ENCODE data around the gene LAMA4.
"Not testable (repeated sequence)": the region's sequence is repeated elsewhere in the genome, so short reads cannot be mapped to it uniquely, and the experiment has no call there.

The LAMA4 gene

DNA sequence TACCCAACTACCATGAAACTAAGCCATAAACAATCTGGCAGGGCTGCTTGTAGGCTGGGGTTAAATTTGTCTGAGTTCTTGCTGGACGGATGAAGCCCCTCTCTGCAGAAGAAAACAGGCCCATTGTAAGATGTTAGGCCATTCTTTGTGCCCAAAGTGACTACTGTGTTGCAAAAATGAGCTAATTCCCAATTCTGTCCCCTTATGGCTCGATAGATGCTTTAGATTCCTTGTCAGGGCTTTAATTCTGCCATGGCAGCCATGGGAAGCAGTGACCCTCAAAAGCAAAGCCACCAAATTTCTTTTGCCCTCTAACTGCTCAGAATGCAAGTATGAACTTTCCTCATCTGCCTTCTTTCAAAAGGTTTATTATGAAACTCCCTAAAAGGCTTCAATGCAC, 45.2 kb downstream of the LAMA4 start:
- no peak for DNase-seq (ENCODE audit: low read depth)

DNA sequence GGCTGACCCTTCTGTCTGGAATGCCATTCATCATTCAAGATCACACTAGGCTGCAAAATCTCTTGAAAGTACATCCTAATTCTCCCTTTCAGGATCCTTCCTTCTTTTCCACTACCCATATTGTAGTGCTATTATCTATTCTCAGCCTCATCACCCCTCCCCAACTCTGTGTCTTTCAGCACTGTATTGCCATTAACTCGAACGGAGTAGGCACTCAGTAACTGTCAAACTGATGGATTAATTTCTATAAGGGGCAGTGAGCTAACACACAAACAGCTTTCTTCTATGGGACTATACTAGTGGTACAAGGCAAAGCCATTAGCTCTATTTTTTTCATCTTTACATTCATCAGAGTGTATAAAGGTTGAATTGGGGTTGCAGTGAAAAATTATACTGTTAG, 46.6 kb downstream of the LAMA4 start:
- no peak for DNase-seq (ENCODE audit: low read depth)

DNA sequence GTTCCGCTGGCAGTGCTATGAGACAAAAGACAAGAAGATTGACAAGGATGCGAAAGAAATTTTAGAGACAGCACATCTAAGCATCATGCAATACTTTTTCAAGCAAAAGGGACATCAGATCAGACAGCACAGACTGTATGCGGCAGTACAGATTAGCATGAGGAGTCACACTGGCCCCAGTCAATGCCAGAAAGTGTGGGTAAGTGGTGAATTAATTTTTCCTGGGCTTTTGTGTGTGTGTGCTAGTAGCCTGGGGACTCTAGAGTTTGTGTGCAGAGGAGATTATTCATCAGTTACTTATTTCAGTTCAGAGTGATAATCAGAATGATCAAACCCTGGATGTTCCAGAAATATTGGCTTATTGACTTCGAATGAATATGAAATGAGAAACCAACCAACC, 47.2 kb downstream of the LAMA4 start:
- no peak for DNase-seq (ENCODE audit: low read depth)

DNA sequence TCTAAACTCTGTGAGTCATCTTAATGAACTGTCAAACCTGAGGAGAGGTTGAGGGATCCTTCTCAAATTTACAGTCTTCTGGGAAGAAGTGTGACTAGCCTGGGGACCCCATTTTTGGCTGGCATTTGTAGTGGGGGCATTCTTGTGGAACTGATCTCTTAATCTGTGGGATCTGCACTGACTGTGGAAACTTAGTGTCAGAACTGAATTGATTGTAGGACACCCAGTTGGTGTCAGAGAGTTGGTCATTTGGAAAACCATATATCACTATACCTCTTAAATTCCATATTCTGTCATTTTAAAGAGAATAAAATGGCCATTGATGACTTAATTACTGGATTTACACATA, 48.3 kb downstream of the LAMA4 start:
- no peak for DNase-seq (ENCODE audit: low read depth)

DNA sequence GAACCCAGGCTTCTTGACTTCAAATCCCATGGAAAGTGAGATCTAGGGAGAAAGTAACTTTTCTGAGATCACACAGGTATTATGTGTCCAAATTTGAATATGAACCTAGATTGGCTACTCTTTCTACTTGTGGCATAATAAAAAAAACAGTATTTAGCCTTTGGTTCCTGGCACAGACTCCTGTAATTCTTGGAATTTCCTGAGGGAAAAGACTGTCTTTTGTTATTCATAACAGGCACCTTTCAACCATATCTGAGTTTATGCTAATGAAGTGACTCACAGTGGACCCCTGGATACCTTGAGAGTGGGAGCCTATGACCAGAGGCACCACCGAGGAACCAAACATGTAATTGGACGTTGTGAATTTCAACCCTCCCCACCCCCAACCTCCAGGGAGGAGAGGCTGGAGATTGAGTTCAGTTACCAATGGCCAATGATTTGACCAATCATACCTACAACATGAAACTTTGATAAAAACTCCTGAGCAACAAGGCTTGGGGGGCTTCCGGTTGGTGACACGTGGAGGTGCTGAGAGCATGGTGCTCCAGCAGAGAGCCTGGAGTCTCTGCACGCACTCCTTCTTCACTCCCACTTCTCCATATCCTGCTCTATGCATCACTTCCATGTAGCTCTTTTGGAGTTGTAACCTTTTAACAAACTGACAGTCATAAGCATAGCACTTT, 48.8 kb downstream of the LAMA4 start:
- DNase-seq (ENCODE audit: low read depth) = no peak

DNA sequence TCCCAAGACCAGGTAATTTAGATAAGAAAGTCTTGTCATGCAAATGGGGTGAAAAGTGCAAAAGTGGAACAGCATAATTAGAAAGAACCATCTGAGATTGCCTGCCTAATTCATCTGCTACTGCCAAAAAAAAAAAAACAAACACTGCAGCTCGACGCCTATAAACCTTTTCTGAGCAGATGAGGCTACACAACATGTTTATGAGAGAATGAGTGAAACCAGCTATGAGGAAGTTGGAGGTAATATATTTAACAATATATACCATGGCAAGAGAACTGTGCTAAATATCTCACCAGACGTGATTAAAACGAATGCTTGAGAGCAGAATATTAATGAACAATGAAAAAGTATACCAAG, 50.0 kb downstream of the LAMA4 start:
- no peak for DNase-seq (ENCODE audit: low read depth)

DNA sequence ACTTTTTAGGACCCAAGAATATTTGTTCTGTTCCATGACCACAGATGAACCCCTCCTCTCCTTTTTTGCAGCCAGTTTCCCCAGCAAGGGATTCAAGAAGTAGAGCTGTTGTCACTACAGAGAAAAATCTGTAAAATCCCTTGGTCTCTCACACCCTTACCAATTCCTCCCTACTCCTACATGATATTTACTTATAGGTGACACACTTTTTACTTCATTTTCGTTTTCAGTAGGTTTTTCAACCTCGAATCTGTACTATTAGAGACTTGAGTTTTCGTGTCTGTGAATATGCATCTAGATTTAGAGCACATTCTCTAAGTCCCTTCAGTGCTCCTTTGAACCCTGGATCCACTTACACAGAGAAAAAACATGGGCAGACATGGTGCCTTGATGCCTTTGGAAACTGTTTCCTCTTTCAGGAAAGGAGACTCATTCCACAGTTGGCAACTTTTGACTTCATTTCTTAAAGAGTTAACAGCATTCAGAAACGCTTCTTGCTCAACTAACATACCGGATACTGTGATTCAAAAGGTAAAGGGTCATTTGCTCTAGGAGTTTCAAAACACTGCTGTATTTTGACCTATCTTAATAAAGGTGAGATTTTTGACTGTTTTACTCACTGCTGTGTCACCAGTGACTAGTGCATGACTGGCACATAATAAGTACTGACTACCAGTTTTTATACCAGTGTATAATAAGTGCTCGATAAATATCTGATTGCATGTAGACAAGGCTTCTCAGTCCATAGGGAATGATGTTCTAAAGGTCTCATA, 50.6 kb downstream of the LAMA4 start:
- no peak for DNase-seq (ENCODE audit: low read depth)

DNA sequence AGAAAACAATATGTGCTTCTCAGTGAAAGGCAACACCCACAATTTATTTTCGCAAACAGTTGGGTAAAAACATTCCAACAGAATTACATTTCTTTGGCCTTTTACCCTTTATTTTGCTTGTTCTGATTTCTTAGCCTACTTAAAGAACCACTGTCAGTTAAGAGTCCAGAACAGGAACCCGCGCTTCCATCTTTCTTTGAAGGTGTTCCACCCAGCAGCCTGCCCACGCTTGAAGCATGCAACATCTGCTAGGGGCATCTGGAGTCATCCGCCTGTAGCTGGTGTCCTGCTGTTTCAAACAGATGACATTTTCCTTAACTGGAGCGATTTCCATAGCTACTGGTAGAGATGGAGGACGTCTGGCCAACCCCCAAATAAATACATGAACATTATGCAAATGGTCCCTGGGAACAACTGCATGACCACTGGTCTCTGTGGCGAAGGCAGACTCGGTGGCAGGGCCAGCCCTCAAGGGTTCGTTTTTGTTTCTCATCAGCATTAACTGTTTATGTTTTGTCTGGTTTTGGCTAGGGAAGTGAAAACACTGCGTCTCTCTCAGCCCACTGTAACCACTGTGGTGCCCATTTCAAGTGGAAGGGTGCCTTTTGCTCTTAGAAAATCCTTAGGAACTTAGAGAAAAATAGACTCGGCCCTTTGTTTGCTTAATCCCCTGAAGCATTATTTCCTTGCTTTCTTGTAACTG, 51.6 kb downstream of the LAMA4 start:
- no peak for DNase-seq (ENCODE audit: low read depth)

DNA sequence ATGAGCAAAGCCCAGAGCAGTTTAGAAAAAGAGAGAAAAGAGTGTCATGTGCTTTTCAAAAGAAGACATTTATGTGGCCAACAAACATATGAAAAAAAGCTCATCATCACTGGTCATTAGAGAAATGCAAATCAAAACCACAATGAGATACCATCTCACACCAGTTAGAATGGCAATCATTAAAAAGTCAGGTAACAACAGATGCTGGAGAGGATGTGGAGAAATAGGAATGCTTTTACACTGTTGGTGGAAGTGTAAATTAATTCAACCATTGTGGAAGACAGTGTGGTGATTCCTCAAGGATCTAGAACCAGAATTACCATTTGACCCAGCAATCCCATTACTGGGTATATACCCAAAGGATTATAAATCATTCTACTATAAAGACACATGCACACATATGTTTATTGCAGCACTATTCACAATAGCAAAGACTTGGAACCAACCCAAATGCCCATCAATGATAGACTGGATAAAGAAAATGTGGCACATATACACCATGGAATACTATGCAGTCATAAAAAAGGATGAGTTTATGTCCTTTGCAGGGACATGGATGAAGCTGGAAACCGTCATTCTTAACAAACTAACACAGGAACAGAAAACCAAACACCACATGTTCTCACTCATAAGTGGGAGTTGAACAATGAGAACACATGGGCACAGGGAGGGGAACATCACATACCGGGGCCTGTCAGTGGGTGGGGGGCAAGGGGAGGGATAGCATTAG, 54.0 kb downstream of the LAMA4 start:
- DNase-seq (ENCODE audit: low read depth) = not testable (repeated sequence)

DNA sequence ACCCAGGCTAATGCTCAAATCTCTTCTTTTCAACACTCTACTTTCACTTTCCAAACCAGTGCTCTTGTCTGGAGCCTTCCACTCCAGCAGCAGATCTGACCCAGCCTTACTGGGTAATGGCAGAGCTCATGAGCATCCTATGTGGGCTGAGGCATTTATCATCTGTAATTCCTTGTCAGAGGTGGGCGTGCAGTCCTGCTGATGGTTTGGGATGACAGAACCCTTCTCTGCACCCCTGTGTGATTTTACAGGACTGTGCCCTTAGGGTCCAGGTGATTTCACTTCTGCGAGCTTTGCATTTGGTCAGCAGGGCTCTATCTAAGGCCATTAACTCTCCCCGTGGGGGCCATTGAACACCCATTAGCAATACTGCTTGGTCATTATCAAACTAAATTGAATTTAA, 55.4 kb downstream of the LAMA4 start:
- DNase-seq (ENCODE audit: low read depth) = no peak

DNA sequence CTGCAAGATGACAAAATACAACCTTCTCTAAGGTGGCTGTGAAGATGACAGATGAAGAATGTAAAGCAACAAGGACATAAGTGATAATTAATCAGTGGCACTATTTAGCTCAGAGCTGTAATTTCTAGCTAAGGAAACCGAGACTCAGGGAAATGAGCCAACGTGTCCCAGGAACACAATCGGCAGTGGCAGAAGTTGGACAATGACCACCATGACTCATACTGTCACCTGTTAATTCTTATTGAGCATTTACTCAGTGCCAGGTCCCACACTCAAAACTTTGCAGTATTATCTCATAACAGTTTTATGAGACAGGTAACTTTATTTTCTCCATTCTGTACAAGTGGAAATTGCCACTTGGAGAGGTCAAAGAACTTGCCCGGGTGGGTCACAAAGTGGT, 55.8 kb downstream of the LAMA4 start:
- no peak for DNase-seq (ENCODE audit: low read depth)

DNA sequence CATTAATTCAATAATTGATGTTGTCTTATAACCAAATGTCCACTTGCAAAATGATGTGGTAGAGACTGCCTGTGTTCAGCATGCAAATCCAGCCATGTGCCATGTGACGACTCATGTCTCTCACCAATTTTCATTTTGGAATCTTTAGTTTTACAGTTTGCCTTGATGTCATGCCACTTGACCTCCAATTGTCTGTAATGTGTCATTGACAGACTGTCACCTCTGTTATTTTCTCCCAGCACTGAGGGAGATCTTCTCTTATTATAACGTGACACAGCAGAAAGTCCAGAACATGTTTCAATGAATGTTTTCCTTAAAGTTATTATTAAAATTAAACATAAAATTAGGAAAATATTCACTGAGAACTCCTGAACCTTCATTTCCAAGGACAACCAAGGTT, 56.7 kb downstream of the LAMA4 start:
- DNase-seq (ENCODE audit: low read depth) = no peak

DNA sequence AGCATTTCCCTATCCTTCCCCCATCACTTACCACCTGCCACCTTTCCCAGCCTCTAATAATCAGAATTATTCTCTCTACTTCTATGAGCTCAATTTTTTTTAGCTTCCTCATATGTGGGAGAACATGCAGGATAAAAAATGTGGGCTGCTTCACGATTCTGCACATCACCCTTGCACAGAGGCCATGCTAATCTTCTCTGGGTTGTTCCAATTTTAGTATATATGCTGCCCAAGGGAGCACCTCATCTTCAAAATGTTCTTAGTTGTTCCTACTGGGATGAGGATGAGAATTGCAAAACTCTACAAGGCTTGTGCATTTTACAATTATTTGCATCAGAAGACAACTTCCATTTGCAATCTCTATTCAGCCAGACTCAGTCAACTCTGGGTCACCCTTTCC, 58.1 kb downstream of the LAMA4 start:
- no peak for DNase-seq (ENCODE audit: low read depth)

DNA sequence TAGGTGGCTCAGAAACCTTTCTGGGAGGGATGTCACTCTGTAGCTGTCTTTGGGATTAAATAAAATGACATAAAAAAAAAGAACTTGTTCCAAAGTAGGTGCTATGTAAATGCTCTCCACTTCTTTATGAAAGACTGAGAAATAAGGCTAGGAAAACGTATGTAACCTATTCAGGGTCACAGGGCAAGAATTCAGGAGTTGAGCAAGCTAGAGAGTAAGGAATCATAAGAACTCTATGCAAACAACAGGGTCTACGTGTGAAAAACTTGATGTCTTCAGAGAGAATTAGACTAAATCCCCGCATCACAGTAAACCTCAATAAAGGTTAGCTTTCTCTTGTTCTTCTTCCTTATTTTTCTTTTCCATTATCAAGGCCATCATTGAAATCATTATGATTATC, 59.2 kb downstream of the LAMA4 start:
- no peak for DNase-seq (ENCODE audit: low read depth)

DNA sequence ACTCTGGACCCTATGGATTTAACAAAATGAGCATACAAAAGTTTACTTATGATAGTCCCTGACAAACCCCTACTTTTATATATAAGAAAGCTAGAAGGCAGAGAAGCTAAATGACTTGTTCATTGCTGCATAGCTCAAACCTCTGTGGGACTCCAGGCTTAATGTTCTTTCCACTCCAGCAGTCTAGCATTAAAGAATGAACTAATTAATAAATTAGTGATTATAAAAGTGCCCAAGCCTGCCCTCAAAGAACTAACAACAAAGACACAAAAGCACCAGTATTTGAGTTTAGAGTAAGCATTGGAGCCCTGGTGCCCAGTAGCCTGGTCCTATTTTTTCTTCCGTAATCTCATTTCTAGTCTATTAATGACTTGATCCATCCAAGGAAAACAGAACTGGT, 59.9 kb downstream of the LAMA4 start:
- no peak for DNase-seq (ENCODE audit: low read depth)

DNA sequence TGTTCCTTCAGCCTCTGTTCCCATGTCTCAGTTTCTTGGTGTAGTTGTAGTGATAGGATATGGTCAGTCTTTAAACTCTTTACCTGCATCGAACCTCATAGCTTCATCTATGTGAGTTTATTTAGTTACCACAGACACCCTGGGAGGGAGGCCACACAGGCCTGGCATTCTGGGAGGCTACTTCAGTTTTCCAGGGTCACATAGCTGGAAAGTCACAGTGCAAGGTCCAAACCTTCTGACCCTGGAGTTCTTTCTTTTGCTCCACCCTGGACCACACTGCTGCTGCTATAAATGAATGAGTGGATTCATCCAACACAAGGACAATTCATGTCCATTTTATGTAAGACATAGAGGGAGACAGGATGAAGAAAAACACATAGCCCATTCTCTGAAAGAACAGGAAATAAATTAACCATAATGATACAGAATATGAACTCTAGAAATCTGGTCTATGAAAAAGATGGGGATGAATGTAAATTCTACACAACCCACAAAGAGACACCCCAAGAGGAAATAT, 60.8 kb downstream of the LAMA4 start:
- no peak for DNase-seq (ENCODE audit: low read depth)

DNA sequence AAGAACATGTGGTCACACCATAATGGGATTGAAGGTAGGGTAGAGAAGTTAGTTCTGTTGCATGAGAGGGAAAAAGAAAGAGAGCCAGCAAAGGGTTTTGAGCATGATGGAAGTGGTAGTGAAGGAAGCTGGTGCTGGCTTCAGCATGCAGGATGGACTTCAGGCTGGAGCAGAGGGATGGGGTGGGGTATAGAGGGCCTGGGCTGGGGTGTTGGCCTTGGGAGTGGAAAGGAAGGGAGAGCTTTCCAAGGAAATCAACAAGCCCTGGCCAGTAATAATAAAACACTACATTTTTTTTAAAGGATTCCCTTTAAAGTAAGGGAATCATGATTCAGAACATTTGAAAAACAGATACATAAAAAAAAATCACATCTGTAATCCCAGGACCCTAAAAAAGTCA, 61.2 kb downstream of the LAMA4 start:
- no peak for DNase-seq (ENCODE audit: low read depth)

DNA sequence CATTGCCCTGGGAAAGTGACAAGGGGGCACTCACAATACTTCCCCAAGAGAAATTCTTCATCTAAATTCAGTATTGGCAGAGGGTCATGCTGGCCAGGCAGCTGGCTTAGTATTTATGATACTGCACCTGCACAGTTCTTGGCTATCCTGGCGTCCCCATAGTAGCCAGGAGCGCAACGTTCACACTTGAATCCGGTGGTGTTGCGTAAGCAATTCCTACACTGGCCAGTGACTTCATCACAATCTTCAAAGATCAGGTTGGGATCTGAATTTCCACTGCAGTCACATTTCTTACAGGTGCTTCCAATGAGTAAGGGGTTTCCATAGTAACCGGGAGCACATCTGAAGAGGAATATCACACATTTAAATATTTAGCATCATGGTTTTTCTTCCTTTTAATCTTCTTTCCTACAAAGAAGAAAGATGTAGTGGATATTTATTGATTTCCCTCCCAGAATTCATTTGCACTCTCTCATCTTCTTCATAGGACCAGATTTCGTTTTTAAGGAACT, 62.8 kb downstream of the LAMA4 start:
- no peak for DNase-seq (ENCODE audit: low read depth)

DNA sequence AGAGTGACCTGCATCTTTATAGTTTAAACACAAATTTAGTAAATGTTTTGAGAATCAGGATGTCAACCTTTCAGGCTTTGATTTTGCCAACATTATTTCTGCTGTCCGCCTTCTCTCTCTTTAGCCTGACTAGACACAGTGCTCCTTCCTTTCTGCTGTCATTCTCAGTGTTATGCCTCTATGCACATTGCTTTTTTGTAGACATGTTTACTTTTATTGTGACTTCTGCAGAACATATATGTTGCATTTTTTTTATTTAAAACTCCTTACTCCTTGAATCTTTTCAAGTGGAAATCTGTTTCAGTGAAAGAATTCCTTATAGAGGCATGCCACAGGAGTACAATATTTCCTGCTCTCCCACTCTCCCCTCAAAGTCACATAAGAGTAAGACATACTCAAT, 64.2 kb downstream of the LAMA4 start:
- no peak for DNase-seq (ENCODE audit: low read depth)

DNA sequence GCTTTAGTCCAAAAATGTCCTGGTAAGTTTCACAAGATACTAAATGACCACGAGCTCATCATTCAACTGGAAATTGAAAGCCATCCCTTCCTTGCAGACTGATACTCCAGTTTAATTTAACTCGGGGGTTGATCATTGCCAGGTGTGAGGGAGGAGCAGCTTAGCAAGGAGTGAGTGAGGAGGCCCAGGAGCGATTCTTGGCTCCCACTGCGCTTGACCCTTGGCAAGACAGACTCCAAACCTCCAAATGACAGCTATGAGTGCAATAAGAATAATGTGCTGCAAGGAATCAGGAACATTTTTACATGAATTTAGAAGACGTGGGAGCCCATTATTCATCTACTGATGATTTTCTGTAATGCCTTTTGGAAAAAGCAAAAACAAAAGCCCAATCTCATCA, 64.9 kb downstream of the LAMA4 start:
- no peak for DNase-seq (ENCODE audit: low read depth)

DNA sequence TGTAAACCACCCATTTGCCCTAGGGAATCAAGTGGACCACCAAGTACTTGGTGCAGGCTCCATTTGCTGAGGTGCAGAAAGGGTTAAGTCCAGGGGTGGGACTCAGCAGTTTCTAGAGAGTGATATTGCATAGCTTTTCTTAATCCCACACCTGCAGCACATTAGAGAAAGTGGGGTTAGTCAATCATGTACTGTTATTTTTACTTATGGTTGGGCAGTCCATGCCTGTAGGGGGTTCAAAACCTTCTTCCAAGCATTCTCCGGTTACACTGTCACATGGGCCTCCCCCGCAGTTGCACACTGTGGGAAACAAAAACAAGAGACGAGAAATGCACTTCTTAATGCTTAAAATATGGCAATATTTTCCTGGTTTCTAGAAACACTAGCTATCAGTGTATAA, 65.5 kb downstream of the LAMA4 start:
- no peak for DNase-seq (ENCODE audit: low read depth)

DNA sequence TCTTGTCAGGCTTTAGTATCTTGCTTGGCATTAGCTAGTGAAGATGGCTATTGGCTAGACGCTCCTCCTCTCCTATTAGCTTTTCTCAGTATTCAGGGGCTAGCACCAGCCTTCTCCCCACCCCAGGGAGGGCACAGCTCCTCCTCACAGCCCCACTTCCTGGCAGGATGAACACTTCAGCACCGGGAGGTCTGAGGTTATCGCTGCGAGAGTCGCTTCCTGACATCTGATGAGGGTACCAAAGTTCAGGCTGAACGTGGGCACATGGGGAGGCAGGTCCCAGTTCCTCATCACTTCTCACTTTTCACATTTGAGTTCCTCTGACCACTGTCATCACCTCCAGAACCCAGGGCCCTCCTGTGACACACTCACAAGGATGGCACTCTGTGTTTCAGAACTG, 66.6 kb downstream of the LAMA4 start:
- DNase-seq (ENCODE audit: low read depth) = no peak
